GM21576 (cell line): ENCODE measurements around the gene GMFB.
"Not testable (repeated sequence)": the region's sequence is repeated elsewhere in the genome, so short reads cannot be mapped to it uniquely, and the experiment has no call there.

Experiments used
- ATAC-seq: cut with Tn5 transposase; IDR thresholded peaks from one replicate; pipeline ENCODE4 v1.9.1; 2021; ENCODE audit warnings: mild to moderate bottlenecking, moderate library complexity; ENCODE audit not compliant: unreplicated experiment

The GMFB gene

GRCh38 chr14:54459106-54459505 is 29.7 kb downstream of the GMFB start:
- no peak for ATAC-seq

- ATAC-seq = not testable (repeated sequence)
These were observed 30.2 kb downstream of the GMFB start for GRCh38 chr14:54458536-54458935.

- no peak for ATAC-seq
These were observed 31.2 kb downstream of the GMFB start for GRCh38 chr14:54457609-54457996.

DNA sequence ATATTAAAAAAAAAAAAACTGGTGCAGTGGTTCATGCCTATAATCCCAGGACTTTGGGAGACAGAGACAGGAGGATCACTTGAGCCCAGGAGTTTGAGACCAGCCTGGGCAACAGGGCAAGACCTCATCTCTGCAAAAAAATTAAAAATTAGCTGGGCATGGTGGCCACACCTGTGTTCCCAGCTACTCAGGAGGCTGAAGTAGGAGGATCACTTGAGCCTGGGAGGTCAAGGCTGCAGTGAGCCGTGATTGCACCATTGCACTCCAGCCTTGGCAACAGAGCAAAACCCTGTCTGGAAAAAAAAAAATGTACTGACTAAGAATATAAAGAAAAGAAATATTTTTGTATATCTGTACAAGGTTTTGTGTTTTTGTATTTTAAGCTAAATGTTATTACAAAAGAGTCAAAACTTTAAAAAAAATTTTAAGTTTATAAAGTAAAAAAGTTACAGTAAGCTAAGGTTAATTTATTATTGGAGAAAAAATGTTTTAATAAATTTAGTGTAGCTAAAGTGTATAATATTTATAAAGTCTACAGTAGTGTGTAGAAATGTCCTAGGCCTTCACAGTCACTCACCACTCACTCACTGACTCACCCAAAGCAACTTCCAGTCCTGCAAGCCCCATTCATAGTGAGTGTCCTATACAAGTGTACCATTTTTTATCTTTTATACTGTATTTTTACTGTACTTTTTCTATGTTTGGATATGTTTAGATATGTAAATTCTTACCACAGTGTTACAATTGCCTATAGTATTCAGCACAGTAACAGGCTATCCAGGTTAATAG is 31.8 kb downstream of the GMFB start:
- ATAC-seq = not testable (repeated sequence)

DNA sequence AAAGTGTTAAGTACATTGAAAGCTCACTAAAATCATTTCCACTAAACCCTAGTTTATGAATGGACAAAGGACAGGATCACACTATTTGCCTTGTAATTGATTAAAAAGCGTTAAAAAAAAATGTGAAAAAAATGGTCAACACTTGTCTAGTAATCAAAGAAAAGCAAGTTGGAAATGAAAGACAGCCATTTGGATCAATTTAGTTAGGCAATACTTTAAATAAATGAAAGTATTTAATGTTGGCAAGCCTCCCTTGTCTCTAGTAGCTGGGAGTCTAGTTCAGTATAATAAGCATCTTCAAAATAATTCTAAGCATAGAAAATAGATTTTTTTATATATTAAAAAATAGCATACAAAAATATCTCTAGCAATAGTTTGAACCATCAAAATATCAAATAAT is 33.4 kb downstream of the GMFB start:
- ATAC-seq = no peak

GRCh38 chr14:54453990-54454389 is 34.8 kb downstream of the GMFB start:
- ATAC-seq = not testable (repeated sequence)

DNA sequence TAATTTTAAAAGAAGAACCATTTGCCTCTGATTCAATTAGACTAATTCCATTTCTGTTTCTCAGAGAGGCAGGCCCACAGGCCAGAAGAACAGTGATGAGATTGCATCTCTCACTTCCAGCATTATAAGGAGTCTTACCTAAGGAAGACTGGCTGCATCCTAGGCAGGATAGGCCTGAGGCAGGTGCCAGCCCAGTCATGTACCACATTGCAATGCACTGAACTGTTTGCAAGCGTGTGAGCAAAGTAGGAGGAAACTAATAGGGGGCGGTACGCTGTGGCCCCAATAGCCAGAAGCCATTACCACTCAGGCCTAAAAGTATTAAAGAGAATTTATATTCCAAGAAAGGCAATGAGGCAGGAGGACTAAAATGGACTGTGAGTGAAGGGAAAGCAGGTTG is 35.5 kb downstream of the GMFB start:
- ATAC-seq = no peak

GRCh38 chr14:54451961-54452360 is 36.8 kb downstream of the GMFB start:
- ATAC-seq = no peak

DNA sequence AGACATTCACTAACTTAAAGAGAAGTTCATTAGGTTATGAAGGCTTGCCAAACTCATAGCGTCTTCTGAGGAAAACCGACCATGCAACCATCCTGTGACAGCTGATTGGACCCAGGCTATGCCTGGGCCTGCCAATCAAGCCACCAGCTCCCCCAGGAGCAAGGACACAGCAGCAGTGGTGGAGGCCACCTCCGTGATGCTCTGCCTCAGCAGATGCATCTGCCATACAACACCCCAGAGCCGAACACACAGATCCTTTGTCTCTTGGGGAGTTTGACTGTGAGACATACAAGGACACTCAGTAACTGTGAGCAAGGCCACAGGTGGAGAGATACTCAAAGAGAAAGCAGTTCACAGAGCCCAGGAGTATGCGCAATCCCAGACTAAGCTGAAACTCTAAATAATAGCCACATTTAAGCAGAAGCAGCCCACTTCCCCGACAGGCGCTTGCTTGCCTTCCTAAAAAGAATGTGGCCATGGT is 37.6 kb downstream of the GMFB start:
- ATAC-seq = no peak

DNA sequence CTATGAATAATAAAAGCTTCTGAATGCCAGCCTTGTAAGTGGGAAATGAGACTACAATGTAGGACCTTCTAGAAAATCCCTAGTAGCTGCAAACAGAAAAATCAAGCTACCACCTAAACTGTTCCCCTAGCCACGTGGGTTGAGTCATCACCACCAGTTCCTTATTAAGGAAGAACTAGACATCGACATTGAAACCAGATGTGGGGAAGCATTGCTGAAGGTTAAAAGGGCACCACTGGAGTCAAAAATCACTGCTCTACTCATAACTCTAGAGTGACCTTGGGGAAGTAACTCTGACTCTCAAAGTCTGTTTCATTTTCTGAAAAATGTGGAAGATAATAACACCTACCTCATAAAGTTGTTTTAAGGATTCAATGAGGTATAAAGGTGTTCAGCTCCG is 38.2 kb downstream of the GMFB start:
- peak; percentile 64 for ATAC-seq

- no peak for ATAC-seq
These were observed 41.5 kb downstream of the GMFB start for GRCh38 chr14:54447231-54447692.

DNA sequence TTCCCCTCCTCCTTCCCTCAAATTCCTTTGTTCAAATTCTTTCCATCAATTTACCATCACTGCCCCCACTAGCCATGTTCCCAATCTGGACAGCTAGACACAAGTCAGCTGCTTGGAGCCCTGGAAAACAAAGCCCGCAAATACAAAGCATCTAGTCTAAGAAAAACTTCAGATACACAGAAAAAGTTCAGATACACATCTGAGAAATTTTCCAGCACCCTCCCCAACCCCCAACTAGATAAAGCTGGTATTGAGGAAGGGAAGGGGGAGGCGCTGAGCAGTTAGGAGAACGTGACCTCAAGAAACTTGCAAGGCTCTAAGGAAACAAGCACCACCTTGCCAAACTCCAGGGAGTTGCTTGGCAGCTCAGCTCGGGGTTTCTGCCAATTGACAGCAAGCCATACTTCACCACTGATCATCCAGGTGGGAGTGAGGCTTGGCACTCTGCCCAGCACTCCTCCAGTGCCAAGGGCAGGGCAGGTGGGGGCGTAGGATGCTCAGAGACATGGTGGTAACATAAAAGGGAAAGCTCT is 42.6 kb downstream of the GMFB start:
- no peak for ATAC-seq

GRCh38 chr14:54444681-54445080 is 44.1 kb downstream of the GMFB start:
- no peak for ATAC-seq

GRCh38 chr14:54443981-54444380 is 44.8 kb downstream of the GMFB start:
- ATAC-seq = no peak

- ATAC-seq = not testable (repeated sequence)
These were observed 45.8 kb downstream of the GMFB start for GRCh38 chr14:54442961-54443360.

DNA sequence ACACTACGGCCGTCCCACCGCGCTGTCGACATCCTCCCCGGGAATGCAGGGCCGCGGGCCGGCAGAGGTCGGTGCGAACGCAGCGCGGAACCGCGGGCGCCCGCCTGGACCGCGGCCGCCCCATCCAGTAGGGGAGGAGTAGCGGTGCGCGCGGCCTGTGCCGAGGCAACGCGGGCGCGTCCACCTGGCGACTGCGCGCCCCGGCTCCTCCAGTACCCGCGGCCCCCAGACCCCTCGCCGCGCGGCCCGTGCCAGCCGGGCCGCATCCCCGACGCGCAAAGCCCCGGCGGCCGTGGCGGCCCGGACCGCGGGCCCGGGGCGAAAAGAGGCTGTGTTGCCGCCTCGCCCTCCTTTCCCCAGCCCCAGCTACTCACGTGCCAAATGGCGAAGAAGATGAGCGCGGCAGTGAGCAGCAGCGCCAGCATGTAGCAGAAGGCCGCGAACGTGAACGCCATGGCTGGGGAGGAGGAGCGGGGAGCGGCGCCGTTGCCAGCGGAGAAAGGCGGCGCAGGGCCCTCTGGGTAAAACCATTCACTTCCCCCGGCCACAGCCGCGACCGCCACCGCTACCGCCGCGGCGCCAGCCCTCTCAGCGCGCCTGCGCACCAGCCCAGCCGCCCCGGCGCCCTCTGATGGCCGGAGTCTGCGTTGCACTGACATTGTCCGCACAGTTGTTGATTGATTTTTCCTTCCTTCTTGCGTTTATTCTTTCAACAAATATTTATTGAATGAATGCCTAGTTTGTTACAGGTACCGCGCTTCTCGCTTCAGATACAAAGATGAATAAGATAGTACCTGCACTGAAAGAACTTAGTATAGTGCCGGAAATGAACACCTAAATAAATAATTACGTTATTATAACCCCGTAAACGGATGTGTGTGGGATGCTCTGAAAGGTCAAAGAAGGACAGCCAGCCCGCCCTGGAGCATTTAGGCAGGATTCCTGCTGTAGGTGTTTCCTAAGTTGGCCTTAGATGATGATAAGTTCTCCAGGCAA is 47.6 kb downstream of the GMFB start, which contains the start of gene CNIH1:
CNIH1 (minus strand) TSS at position 502 of the 996 bp plus-strand sequence; CDS start at position 455, 47 bp downstream.
- peak; percentile 91 for ATAC-seq

- ATAC-seq = no peak
These were observed 48.3 kb downstream of the GMFB start for GRCh38 chr14:54440476-54440872.

GRCh38 chr14:54440037-54440436 is 48.7 kb downstream of the GMFB start:
- no peak for ATAC-seq

DNA sequence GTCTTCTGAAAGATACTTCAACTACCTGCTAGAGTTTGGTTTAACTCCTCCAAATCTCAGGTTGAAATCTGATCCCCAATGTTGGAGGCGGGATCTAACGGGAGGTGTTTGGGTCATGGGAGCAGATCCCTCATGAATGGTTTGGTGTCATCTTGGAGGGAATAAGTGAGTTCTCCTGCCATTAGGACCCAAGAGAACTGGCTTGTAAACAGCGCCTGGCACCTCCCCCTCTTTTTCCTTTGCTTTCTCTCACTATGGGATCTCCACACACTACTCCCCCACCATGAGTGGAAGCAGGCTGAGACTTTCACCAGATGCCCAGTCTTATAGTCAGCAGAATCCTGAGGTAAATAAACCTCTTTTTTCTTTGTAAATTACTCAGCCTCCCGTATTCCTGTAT is 50.1 kb downstream of the GMFB start:
- no peak for ATAC-seq

DNA sequence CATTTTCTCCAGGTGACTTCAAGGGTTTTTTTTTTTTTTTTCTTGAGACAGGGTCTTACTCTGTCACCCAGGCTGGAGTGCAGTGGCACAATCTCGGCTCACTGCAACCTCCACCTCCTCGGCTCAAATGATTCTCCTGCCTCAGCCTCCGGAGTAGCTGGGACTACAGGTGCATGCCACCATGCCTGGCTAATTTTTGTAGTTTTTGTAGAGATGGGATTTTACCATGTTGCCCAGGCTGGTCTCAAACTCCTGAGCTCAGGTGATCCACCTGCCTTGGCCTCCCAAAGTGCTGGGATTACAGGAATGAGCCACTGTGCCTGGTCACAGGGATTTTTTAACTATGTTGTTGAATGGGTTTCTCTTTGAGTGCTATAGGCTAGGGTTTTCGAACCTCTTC is 50.8 kb downstream of the GMFB start:
- not testable (repeated sequence) for ATAC-seq

GRCh38 chr14:54435500-54435981 is 53.2 kb downstream of the GMFB start:
- ATAC-seq = peak; percentile 45
